GM18861 (cell line): ENCODE data around the gene TIMM17B.
"Not testable (repeated sequence)": the region's sequence is repeated elsewhere in the genome, so short reads cannot be mapped to it uniquely, and the experiment has no call there.

Source experiments
- ATAC-seq: cut with Tn5 transposase; IDR thresholded peaks from one replicate; pipeline ENCODE4 v1.9.1; 2021; ENCODE audit not compliant: unreplicated experiment

TIMM17B gene

DNA sequence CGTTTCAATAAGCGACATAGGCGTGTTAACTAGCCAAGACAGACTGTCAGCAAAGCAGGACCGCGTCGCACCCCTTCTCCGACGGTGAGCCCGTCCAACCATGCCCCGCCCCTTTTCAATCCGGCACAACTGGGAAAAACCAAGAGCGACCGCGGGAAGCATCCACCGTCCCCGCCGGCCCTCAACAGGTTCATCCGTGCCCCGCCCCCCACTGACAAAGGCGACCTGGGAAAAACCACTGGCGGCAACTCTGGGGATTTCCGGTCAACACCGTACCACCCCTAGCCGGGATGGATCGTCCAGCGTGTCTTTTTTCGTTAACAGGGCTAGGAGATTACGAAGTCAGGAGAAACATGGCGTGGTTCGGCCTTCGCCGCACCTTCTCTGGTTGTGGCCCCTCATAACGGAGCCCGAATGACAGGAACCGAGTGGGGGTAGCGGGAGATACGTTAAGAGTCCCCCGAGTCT, 377 bp downstream of the TIMM17B start:
- peak; percentile 3 for ATAC-seq

DNA sequence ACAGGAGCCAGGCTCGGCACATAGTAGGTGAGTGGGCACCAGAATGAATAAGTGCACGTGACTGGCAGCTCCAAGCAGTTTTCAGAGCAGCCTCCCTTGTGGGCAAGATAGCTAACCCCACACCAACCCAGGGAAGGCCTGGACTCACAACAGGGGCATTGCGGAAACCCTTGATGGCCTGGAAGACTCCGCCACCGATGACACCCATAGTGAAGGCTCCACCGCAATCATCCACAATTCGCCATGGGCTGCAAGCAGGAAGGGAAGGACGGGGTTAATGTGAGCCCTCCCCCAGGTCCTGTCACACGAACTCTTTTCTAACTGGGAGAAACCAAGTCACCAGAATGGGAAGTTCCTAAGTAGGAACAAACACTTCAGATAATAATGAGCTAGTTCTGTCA, 957 bp downstream of the TIMM17B start:
- no peak for ATAC-seq

DNA sequence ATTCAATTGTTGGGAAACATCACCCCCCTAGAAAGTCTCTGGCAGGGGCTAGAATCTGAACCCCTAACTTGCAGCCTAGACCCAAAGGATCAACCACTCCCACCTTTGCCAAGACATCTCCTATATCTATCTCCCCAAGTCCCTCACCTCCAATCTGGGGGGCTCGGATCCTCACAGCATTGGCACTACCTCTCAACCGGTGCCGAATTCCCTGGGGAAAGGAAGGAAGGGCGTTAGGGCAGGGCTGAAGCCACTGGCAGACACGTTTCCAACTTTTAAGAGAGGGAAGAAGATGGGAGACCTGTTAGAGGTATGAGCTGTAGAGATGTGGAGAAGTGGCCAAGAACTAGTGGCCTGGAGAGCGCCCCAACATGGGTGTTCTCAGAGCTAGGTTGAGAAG, 2.7 kb downstream of the TIMM17B start:
- ATAC-seq: no peak

DNA sequence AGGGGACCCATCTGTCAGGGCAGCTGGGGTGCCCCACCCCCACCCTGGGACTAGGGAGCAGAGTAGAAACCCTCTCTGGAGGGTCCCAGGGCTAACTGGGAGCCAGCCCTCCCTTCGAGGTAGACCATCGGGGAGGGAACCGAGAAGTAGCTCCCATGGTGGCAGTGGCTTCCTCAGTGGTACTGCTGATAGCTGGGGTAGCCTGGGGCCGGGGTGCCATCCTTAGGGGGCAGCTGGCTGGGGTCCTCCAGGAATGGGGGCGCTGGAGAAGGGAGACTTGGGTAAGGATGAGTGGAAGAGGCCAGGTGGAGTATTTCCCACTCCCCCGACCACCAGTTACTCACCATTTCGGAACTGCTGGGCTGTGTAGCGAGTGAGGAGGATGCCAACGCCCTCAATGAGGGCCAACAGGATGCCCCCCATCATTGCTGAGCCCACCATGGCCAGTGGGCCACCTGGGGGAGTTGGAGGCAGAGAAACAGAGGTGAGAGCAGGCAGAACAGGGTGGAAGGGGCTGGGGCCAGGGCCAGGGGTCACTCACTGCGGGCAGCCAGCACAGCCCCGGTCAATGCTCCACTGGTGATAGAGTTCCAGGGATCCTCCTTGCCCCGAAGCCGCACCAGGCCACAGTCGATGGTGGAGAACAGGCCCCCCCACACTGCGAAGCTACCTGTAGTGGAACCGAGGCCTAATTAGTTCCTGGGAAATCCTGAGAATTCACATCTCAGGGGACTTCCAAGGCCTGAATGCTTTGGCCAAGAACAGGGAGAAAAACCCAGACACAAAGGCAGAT, 3.8 kb downstream of the TIMM17B start:
- ATAC-seq: no peak

DNA sequence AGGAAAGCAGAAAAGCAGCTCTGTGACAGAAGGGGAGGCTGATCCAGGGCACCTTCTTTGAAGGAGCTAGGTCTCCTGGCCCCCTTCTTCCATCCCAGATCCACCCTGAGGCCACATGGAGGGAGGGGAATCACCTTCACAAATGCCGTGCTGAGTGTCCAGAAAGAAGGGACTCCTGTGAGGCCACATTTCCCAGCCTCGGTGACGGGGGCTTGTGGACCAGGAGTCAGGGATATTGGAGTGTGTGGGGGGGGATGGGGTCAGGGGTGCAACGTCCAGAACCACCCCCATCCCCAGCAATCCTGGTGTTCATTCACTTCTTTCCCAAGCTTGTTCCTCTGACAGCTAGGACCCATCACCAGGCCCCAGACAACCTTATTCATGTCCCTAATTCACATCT, 4.7 kb downstream of the TIMM17B start:
- no peak for ATAC-seq

DNA sequence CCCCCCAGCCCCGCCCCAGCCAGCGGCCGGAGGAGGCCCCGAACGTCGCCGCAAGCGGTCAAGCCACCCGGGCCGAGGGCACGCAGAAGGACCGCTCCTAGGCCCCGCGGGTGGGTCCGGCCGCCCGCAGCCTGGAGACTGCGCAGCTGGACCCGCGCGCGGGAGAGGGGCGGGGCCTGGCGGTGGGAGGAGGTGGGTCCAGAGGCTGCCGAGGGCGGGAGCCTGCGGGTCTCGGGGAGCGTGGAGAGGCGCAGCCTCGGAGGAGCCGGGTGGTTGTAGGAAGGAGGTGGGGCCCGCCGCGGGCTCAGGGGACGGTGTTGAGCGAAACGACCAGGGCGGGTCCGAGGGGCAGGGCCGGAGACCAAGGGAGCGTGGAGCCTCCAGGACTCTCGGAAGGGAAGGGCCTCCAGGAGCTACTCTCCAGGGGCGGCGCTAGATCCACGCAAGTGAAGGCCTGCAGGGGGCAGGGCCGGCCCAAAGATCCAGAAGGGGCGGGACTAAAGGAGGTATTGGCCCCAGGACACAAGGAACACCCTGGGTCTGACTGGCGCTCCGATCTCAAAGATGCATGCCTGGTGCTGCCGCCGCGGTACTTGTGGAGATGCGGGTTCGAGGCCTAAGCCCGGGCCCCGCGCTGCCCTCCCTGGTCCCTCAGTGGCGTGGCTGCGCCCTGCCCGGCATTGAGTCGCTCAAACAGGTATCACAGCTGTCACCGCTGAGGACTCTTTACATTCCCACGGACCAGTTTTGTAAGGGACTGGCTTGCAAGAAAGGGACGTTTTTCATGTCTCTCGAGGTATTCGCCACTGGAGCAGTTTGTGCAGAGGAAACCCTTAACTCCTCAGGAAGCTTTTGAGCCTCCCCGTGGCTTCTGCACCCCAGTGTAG, 5.9 kb downstream of the TIMM17B start:
- ATAC-seq: peak; percentile 65

DNA sequence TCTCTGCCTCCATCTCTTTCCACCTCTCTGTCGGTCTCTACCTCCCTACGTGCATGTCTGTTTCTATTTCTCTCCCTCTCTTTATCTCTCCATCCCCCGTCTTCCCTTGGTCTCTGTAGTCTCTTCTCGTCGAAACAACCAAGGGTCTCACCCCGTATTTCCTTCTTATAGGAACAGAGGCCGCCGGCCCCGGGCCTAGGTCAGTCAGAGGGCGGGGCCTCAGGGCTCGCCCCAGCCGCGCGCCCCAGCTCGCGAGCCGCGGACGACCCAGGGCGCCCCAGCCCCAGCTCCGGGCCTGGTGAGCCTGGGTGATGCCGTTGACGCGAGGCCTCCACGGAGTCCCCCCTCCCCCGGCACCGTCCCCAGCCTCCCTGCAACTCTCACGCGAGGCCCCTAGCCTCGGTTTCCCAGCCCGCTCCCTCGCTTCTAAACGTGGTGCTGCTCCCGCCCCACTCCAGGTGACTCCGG, 6.6 kb downstream of the TIMM17B start:
- ATAC-seq: no peak

DNA sequence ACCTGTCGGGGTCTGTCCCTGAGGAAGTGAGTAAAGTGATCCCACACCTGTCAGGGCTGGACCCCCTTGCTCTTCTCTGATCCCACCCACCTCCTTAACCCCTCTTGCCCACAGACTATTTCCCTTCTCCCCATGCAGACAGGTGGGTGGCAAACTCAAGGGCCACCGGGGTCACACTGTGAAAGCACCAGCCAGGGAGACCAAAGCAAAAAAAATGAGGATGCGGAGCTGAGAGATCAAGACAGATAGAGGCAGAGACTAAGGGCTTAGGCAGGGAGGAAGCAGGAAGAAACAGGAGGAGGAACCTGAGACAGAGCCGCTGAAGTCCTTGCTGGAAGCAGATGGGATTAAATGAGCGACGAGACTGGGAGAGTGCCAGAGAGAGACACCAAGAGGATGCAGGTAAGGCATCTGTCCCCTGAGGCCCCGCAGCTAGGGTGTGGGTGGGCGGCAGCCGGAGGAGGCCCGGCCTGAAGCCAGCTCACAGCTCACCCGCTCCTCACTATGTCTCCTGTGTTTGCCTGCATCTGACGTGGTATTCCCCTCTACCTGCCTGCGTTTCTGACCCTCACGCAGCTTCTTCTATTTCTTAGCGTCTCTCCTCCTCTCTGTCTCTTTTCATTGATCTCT, 7.2 kb downstream of the TIMM17B start:
- ATAC-seq: no peak

DNA sequence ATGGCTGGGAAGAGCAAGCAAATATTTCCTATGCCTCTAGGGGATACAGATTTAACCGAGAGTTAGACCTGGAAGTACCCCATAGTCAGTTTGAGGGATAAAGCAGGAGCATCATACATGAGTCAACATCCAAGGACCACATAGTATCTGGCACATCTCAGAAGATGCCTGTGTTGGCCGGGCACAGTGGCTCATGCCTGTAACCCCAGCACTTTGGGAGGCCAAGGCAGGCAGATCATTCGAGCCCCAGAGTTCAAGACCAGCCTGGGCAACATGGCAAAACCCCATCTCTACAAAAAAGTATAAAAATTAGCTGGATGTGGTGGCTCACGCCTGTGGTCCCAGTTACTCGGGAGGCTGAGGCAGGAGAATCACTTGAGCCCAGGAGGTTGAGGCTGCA, 11.0 kb downstream of the TIMM17B start:
- ATAC-seq: not testable (repeated sequence)

GRCh38 chrX:48883729-48884128, 13.8 kb downstream of the TIMM17B start:
- ATAC-seq: no peak

DNA sequence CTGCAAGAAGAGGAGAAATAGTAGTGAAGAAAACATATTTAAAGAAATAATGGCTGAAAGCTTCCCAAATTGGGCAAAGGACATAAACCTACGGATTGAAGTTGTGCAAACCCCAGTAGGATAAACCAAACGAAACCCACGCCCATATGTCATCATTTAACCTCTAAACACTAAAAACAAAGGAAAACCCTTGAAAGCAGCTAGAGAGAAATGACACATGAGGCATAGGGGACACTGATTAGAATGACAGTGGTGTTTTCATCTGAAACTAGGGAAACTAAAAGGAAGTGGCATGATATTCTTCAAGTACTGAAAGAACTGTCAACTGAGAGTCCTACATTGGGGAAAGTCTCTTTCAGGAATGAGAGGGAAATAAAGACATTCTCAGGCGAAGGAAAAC, 20.6 kb downstream of the TIMM17B start:
- ATAC-seq: not testable (repeated sequence)

DNA sequence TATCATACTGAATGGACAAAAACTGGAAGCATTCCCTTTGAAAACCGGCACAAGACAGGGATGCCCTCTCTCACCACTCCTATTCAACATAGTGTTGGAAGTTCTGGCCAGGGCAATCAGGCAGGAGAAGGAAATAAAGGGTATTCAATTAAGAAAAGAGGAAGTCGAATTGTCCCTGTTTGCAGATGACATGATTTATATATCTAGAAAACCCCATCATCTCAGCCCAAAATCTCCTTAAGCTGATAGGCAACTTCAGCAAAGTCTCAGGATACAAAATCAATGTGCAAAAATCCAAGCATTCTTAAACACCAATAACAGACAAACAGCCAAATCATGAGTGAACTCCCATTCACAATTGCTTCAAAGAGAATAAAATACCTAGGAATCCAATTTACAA, 25.6 kb downstream of the TIMM17B start:
- not testable (repeated sequence) for ATAC-seq

GRCh38 chrX:48864210-48864609, 33.4 kb downstream of the TIMM17B start:
- no peak for ATAC-seq

GRCh38 chrX:48854898-48855297, 42.7 kb downstream of the TIMM17B start:
- no peak for ATAC-seq

DNA sequence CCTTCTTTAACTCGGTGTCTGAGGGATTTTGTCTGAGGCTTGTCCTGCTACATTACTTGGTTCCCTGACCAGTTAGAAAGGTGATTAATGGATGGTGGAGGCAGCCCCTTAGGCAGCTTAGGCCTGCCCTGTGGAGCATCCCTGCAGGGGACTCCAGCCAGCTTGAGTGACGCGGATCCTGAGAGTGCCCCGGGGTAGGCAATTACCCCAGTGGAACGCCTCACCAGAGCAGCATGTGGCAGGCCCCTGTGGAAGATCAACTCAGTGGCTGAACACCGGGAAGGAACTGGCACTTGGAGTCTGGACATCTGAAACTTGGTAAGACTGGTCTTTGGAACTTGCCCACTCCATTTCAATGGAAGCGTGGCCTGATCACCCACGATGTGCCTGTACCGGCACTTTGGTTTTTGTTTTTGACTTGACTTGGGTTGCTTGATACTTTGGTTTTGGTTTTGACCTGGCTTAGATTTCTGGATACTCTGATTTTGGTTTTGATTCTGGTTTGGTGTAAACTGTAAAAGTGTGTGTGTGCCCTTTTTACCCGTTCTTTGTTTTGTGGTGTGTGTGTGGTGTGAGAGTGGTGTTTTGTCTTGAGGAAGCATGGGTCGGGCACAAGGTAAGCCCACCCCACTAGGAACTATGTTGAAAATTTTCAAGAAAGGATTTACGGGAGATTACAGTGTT, 43.3 kb downstream of the TIMM17B start:
- not testable (repeated sequence) for ATAC-seq

- not testable (repeated sequence) for ATAC-seq
These were observed 44.1 kb downstream of the TIMM17B start for GRCh38 chrX:48853494-48853893.

DNA sequence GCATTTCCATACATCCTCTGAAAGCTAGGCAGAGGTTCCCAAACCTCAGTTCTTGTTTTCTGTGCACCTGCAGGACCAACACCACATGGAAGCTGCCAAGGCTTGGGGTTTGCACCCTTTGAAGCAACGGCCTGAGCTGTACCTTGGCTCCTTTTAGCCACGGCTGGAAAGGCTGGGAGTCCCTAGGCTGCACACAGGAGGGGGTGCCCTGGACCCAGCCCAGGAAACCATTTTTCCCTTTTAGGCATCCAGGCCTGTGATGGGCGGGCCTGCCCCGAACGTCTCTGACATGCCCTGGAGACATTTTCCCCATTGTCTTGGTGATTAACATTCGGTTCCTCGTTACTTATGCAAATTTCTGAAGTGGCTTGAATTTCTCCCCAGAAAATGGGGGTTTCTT, 44.7 kb downstream of the TIMM17B start:
- no peak for ATAC-seq

- ATAC-seq: no peak
These were observed 48.7 kb downstream of the TIMM17B start for GRCh38 chrX:48848847-48849246.
